NB4 (cell line): ENCODE data around the gene PERCC1.

Source experiments
- POLR2A ChIP-seq: IDR thresholded peaks from 2 replicates; pipeline ENCODE4 v1.6.1; 2011; ENCODE audit warnings: mild to moderate bottlenecking; ENCODE audit not compliant: insufficient read length; ENCODE audit errors: extremely low read depth
- TF ChIP-seq, protein P1 (sequence below): IDR thresholded peaks from one replicate; pipeline ENCODE4 v1.5.1; 2012; ENCODE audit warnings: low read depth, low read length

DNA sequence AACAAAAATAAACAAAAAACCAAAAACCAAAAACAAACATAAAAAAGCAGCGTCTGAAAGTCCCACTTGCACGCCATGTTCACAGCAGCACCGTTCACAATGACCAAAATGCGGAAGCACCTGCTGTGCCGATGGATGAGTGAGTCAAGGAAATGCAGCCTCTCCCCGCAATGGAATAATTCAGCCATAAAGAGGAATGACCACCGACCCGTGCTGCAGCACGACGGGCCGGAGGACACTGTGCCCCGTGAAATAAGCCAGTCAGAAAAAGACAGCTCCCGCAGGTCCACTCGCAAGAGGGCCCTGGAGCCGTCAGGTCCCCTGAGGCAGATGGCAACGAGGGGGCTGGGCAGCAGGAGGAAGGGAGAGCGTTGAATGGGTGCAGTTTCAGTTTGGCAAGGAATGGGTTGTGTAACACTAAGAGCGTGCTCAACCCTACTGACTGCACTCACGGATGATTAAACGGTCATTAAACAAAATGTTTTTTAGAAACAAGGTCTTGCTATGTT is 38.9 kb downstream of the PERCC1 start:
- peak; percentile 54 for TF ChIP-seq POLR2A
- TF ChIP-seq, protein P1, sequence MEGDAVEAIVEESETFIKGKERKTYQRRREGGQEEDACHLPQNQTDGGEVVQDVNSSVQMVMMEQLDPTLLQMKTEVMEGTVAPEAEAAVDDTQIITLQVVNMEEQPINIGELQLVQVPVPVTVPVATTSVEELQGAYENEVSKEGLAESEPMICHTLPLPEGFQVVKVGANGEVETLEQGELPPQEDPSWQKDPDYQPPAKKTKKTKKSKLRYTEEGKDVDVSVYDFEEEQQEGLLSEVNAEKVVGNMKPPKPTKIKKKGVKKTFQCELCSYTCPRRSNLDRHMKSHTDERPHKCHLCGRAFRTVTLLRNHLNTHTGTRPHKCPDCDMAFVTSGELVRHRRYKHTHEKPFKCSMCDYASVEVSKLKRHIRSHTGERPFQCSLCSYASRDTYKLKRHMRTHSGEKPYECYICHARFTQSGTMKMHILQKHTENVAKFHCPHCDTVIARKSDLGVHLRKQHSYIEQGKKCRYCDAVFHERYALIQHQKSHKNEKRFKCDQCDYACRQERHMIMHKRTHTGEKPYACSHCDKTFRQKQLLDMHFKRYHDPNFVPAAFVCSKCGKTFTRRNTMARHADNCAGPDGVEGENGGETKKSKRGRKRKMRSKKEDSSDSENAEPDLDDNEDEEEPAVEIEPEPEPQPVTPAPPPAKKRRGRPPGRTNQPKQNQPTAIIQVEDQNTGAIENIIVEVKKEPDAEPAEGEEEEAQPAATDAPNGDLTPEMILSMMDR, result no peak
